Stimulated activated effector memory CD8-positive, alpha-beta T cell treated with anti-CD3 and anti-CD28 coated beads, Interleukin-12 subunit alpha, Interleukin-12 subunit beta, amount 100 ng/mL, for 72 hours (primary cell): ENCODE data around the gene PALD1.

Experiments used
- ATAC-seq: fragments of 150-1000 bp; cut with Tn5 transposase; 2 replicates; pipeline ENCODE4 v1.10.0; 2021
- DNase-seq, 2 donors: peaks; one replicate each; pipeline ENCODE4 v3.0.0; 2021 to 2022; ENCODE audit warnings: low spot score in 2 of 2
- H3K27ac Mint-ChIP-seq: one replicate; pipeline ENCODE4 v1.8.0; 2022; ENCODE audit warnings: mild to moderate bottlenecking, mixed read lengths
- H3K36me3 Mint-ChIP-seq: one replicate; pipeline ENCODE4 v1.8.0; 2022; ENCODE audit warnings: mild to moderate bottlenecking, mixed read lengths
- H3K4me1 Mint-ChIP-seq: one replicate; pipeline ENCODE4 v1.8.0; 2022; ENCODE audit warnings: mixed read lengths
- H3K4me3 Mint-ChIP-seq: one replicate; pipeline ENCODE4 v1.8.0; 2022; ENCODE audit warnings: mild to moderate bottlenecking, mixed read lengths
- H3K9me3 Mint-ChIP-seq: one replicate; pipeline ENCODE4 v1.8.0; 2022; ENCODE audit warnings: mixed read lengths

Gene PALD1

DNA sequence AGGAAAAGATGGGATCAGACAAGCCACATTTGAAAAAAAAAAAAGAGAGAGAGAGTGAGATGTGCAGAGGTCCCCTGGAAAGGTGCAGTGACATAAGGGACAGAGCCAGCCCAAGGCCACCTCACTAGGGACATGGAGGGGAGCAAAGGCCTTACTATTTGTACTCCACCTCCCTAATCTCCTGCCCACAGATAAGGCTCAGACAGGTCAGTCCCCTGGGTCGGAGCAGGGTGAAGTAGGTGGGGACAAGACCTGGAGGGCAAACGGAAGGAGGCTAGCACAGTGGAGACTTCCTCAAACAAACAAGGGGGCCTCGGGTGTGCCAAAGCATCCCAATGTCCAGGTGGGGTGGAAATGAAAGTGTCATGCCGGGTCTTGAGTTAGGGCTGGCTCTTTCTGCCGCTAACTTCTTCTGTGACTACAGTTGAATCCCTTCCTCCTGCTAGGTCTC lies 117.0 kb downstream of the PALD1 start:
- peaks cover 94% of the 10 kb centered on the region for H3K4me1 Mint-ChIP-seq

DNA sequence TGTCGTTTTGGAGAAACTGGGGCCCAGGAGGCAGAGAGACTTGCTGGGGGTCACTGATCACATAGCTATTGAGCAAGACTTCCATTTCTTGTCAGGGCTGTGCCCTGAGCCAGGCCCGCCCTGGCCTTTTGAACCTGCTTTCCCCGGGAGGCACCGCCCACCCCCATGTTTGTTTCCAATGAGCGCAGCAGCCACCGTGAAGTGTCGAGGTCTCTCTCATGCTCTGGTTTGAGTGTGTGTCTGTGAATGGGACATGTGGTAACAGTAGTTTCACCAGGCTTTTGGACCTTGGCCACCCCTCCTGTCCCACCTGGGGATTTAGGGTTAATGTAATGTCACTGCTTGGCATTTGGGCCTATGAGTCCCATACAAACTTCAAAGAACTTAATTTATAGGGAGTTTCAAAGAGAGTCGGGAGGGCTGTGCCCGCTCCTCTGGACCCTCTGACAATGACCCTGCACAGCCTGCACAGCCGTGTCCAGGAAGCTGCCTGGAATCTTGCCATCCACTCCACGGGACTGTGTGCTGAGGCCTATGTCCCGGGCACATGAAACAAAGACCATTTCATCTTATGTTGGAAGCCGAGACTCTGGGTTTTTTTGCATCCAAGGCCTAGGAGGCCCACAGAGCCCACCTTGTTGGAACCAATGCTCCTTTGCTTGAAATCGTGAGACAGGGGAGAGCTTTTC lies 117.7 kb downstream of the PALD1 start:
- H3K4me3 Mint-ChIP-seq = peak overlapping the region; percentile 97
- H3K9me3 Mint-ChIP-seq = no peaks in the 10 kb centered on the region
- peak overlapping the region; percentile 88 for H3K27ac Mint-ChIP-seq
- ATAC-seq (no peak), DNase-seq (peak in 1 of 2 donors; percentile 48)
- H3K4me1 Mint-ChIP-seq = peaks cover 90% of the 10 kb centered on the region
- H3K36me3 Mint-ChIP-seq = peaks cover 91% of the 10 kb centered on the region

More for the DNA sequence above, 117.0 kb downstream of the PALD1 start:
- DNase-seq = peak in 1 of 2 donors; percentile 50
- peak overlapping the region; percentile 97 for H3K4me3 Mint-ChIP-seq
- H3K36me3 Mint-ChIP-seq = peaks cover 84% of the 10 kb centered on the region
- no peaks in the 10 kb centered on the region for H3K9me3 Mint-ChIP-seq
- peak overlapping the region; percentile 88 for H3K27ac Mint-ChIP-seq
- ATAC-seq = no peak

DNA sequence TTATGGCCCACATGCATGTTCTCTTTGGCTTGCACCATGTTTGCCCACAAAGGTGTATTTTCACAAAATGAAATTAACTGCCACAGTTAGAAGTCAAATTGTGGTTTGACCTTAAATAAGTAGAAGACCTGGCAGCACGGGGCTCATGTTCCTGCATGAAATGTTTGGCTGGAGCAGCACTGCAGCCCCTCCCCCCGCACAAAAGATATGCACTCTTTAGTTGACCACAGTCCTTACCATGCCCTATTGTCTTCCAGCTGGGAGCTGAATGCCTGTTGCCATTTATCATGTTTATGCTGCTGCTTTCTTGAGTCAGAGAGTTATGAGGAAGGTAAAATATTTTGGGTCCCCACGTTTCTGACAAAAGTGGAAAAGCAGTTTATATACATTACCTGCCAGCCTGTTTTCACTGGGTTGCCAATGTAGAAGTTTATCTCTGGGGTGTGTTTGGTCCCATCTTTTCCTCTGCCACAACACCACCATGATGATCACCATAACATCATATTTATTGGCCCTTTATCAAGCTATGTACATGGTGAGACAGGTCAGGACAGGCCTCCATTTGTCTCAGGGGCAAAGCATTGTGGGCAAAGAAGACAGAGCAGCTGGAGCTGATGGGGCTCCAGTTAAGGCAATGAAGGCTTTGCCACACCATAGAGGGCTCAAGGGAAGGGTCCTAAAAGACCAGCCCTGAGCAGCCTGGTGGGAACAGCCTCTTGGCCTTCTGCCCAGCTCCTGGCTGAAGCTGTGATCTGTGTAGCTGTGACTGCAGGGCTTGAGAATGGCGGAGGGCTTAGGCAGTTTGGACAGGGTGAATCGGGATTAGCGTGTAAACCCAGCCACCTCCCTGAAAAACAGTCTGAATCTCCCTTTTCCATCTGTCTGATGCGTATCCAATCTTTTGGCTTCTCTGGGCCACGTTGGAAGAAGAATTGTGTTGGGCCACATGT lies 118.6 kb downstream of the PALD1 start:
- no peak for DNase-seq
- Mint-ChIP-seq H3K4me3 (peak overlapping the region; percentile 97), H3K36me3 (peaks cover 94% of the 10 kb centered on the region), H3K27ac (peak overlapping the region; percentile 97), H3K9me3 (no peaks in the 10 kb centered on the region), H3K4me1 (peaks cover 88% of the 10 kb centered on the region)
- no peak for ATAC-seq

DNA sequence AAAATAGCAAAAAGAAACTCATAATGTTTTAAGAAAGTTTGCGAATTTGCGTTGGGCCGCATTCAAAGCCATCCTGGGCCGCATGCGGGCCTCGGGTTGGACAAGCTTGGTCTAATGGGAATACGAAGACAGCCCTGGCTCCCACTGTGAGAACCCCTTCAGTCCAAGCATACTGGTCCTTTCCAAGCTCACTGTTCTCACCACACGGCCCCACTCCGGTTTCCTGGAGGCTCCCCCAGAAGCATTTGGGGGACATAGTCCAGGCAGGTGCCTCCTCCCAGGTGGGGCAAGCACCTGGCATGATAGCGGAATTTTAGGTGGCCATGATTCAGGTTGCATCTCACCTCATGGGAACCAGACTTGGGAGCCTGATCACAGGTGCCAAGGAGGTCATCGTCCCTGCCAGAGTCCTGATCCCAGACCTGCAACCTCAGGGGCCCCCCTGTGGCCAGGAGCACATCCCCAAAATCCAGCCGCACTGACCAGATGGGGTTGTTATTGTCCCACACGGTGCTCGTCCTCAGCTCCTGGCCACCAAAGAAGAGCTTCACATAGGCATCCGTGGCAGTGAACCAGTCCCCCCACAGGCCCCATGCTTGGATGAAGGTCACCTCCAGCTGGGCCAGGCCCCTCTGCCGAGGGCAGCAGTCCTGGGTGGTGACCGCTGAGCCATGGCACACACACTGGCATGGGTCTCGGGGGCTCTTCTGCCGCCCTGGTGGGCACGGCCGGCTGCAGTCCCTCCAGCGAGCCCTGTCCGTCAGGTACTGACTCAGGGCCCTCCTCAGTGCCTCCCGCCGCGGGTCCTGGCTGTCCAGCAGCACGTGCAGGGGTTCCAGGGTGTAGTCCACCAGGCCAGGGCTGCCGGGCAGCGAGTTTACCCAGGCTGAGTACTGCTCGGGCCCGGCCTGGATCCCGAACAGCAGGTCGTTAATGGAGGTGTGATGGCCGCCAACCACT lies 119.6 kb downstream of the PALD1 start:
- peaks cover 87% of the 10 kb centered on the region for H3K4me1 Mint-ChIP-seq
- H3K4me3 Mint-ChIP-seq = peak overlapping the region; percentile 97

DNA sequence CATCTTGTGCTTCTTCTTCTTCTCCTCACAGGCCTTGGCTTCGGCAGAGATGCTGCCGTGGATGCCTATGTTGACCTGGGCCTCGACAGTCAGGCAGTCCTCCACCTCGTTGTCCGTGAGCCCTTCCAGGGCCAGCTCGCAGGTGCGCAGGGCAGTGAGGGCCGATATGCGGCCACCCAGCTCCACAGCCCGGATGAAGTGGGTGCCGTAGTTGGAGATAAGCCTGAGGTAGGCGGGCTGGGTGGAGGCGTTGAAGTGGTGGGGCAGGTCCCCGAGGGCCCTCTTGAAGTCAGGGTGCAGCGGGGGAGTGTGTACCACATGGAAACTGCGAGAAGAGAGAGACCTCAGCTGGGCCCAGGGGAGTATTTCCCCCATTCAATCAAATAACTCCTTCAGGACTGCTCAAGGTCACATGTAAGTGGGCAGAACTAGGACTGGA lies 120.3 kb downstream of the PALD1 start:
- DNase-seq = peak in 1 of 2 donors; percentile 50
- Mint-ChIP-seq H3K4me1 (peaks cover 87% of the 10 kb centered on the region), H3K36me3 (peaks cover 99% of the 10 kb centered on the region), H3K27ac (peak overlapping the region; percentile 97), H3K9me3 (no peaks in the 10 kb centered on the region), H3K4me3 (peak overlapping the region; percentile 97)
- ATAC-seq = no peak

More for the DNA sequence above, 119.6 kb downstream of the PALD1 start:
- Mint-ChIP-seq H3K27ac (peak overlapping the region; percentile 97), H3K9me3 (no peaks in the 10 kb centered on the region), H3K36me3 (peaks cover 95% of the 10 kb centered on the region)
- ATAC-seq (no peak), DNase-seq (peak in 1 of 2 donors; percentile 46)

DNA sequence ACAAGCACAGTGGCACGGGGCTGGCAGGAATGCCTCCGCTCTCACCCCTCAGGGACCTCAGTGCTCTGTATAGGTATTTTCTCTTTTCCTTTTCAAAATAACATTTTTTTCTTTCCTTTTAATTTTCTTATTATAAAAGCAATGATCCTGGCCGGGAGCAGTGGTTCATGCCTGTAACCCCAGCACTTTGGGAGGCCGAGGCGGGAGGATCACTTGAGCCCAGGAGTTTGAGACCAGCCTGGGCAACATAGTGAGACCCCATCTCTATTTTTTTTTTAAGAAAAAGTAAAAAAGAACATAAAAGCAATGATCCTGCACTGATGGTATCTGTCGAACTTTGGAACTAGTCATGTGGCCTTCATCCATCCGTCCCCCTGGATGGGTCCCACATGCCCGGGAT lies 120.8 kb downstream of the PALD1 start:
- Mint-ChIP-seq H3K4me1 (peaks cover 87% of the 10 kb centered on the region), H3K9me3 (no peaks in the 10 kb centered on the region), H3K27ac (peak overlapping the region; percentile 97), H3K36me3 (peaks cover 96% of the 10 kb centered on the region), H3K4me3 (peak overlapping the region; percentile 97)
- DNase-seq = no peak
- ATAC-seq = no peak

DNA sequence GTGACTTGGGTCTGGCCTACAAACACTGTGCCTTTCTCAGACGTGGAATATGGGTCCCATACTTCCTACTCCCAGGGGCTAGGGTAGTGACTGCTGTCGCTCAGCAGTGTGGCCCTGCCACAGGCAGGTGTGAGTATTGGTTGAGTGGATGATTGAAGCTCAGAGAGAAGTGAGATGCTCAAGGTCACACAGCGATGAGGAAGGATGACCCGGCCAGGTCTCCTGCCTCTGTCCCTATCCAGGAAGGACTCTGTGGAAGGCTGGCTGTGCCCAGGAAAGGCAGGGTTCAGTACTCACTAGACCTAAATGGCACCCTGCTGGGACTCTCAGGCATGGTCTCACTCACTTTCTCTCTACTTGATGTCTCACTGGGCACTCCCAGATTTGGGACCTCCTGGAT lies 121.2 kb downstream of the PALD1 start:
- H3K4me3 Mint-ChIP-seq = peak overlapping the region; percentile 97
- peaks cover 92% of the 10 kb centered on the region for H3K36me3 Mint-ChIP-seq
- peaks cover 82% of the 10 kb centered on the region for H3K4me1 Mint-ChIP-seq
- ATAC-seq (no peak), DNase-seq (peak in 1 of 2 donors; percentile 48)
- no peaks in the 10 kb centered on the region for H3K9me3 Mint-ChIP-seq
- H3K27ac Mint-ChIP-seq = peak overlapping the region; percentile 97

DNA sequence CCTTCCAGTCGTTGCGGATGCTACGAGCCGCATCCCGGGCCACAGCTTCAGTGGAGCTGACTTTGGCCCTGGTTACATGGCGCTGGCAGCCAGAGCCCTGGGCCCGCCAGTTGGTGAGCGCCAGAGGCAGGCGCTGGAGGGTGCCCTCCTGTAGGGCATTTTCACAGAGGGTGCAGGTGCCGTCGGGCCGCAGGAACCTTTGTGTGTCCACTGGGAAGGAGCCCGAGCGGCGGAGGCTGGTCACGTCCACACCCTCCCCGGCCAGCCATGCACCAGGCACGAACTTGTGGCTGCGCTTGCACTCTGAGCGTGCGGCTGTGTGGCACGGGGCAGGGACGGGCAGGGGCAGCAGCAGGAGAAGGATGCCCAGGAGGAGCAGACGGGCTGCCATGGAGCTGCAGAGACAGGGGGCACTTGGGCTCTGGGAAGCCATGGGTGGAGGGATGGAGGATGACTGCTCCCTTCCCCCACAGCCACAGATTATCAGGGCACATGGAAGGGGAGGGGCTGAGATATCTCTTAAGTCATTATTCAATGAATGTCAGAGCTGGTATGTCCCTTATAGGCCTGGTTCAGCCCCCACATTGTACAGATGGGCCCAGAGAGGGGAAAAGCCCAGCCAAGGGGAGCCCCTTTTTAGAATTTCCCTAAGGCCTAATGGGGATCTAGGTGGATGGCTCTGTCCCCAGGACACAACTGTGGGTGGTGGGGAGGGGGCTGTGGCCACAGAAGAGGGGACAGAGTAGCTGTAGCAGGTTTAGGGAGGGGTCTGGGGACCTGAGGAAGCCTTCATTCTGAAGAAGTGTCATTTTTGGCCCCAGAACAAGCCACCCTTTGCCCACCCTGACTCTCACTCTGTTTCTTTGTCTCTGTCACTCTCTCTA lies 122.2 kb downstream of the PALD1 start:
- H3K27ac Mint-ChIP-seq = peak overlapping the region; percentile 97
- ATAC-seq (no peak), DNase-seq (peak in 1 of 2 donors; percentile 51)
- H3K36me3 Mint-ChIP-seq = peaks cover 82% of the 10 kb centered on the region
- H3K4me1 Mint-ChIP-seq = peaks cover 82% of the 10 kb centered on the region
- H3K4me3 Mint-ChIP-seq = peak overlapping the region; percentile 97
- H3K9me3 Mint-ChIP-seq = no peaks in the 10 kb centered on the region

DNA sequence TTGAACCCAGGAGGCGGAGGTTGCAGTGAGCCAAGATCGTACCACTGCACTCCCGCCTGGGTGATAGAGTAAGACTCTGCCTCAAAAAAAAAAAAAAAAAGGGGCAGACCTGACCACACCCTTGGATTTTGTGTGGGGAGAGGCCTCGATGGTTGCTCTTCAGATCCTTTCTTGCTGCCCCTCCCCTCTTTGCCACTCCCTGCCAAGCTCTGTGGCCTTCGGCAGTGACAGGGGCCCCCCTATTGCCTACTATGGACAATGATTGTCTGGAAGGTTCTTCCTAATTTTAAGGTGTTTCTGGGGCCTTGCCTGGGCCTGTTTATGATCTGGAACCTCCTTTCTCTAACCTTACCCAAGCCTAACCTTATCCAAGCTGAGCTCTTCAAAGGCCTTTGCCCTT lies 123.2 kb downstream of the PALD1 start:
- peaks cover 74% of the 10 kb centered on the region for H3K4me1 Mint-ChIP-seq
- H3K9me3 Mint-ChIP-seq = no peaks in the 10 kb centered on the region
- no peak for DNase-seq
- no peak for ATAC-seq
- peak overlapping the region; percentile 97 for H3K27ac Mint-ChIP-seq
- H3K4me3 Mint-ChIP-seq = peak overlapping the region; percentile 97
- H3K36me3 Mint-ChIP-seq = peaks cover 72% of the 10 kb centered on the region

DNA sequence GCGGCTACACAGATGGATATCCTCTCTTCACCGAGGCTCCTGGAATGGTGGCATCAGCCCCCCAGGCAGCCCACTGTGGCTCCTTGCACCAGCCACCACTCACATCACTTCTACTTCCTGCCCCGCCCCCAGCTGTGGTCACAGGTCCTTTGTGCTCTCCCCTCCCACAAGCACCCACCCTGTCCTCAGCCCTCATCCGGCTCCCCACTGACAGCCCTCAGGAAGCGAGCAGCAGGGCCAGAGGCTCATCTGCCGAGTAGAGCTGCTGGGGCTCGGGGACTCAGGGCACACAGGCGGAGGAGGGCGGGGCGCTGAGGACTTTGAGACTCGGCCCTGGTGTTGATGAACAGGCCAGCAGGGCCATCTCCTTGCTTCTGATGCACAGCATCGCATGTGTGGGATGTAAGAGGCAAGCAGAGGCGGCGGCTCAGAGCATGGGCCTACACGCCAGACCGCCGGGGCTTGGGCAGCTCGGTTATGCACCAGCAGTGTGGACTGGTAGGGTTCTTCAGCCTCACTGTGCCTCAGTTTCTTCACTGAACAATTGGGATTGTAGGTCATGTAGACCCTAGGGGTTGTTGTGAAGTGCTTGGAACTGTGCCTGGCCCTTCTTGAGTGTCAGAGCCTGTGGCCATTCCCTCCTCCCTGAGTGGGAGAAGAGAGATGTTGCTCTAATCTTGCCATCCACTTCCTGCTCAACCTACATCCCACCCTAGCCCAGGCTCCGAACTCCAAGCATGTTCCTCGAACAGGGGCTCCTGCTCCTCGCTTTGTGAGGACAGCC lies 124.3 kb downstream of the PALD1 start, which contains the start of gene PRF1:
TSS of gene PRF1 (minus strand) at position 77 of the 784 bp plus-strand sequence. CDS start 1,839 bp downstream, outside the sequence.
- Mint-ChIP-seq H3K9me3 (no peaks in the 10 kb centered on the region), H3K4me3 (peak within 1 kb of the TSS; percentile 97), H3K4me1 (peaks cover 73% of the 10 kb centered on the region), H3K27ac (peak within 1 kb of the TSS; percentile 97), H3K36me3 (peaks cover 61% of the 10 kb centered on the region)
- ATAC-seq (peak; percentile 86), DNase-seq (peak; percentile 77 to 95)

DNA sequence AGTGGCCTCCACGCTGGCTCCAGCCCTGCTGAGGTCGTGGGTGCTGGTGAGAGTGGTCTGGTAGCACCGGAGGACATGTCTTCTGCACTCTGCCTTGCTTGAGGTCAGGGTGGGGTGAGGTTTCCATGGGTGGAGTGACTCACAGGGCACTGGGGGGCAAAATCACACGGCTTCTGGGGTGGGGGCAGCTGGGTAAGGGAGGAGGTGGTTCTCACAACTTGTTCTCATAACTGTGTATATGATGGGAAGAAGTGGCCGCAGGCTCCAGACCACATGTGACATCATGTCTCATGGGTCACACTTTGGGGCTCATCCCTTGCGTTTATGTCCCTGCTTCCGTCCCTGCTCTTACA lies 124.9 kb downstream of the PALD1 start:
- DNase-seq = peak; percentile 70 to 93
- no peaks in the 10 kb centered on the region for H3K9me3 Mint-ChIP-seq
- peak overlapping the region; percentile 97 for H3K27ac Mint-ChIP-seq
- H3K4me1 Mint-ChIP-seq = peaks cover 73% of the 10 kb centered on the region
- H3K36me3 Mint-ChIP-seq = peaks cover 56% of the 10 kb centered on the region
- ATAC-seq = peak; percentile 77
- H3K4me3 Mint-ChIP-seq = peak overlapping the region; percentile 97

DNA sequence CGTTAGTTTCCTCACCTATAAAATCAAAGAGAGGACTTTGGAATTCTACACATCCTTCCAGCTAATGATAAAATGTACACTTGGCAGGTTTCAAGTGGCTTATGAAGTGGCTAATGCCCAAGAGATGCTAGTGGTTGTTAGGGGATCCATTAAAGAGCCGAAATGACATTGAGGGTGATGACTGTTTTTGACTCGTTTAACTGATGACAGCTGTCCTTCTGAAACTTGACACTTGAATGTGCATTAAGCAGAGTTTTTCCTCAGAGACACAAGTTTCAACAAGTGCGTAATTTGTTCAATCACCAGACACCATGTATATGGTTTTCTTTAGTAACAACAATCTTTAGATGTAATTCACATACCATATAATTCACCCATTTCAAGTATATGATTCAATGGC lies 125.5 kb downstream of the PALD1 start:
- H3K27ac Mint-ChIP-seq = peak overlapping the region; percentile 97
- peaks cover 66% of the 10 kb centered on the region for H3K4me1 Mint-ChIP-seq
- H3K9me3 Mint-ChIP-seq = no peaks in the 10 kb centered on the region
- H3K36me3 Mint-ChIP-seq = peaks cover 49% of the 10 kb centered on the region
- no peak for DNase-seq
- peak; percentile 34 for ATAC-seq
- H3K4me3 Mint-ChIP-seq = peak overlapping the region; percentile 97

DNA sequence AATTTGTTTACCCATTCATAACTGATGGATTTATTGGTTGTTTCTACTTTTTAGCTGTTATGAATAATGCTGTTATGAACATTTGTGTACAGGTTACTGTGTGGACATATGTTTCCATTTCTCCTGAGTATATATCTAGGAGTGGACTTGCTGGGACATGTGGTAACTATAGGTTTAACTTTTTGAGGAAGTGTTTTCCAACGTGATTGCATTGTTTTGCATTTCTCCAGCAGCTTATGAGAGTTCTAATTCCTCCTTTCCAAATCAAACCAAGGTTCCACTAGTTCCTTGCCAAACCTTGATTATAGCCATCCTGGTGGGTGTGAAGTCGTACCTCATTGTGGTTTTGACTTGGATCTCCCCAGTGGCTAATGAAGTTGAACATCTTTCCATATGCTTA lies 126.6 kb downstream of the PALD1 start:
- Mint-ChIP-seq H3K4me3 (peak overlapping the region; percentile 97), H3K9me3 (no peaks in the 10 kb centered on the region), H3K36me3 (peaks cover 38% of the 10 kb centered on the region), H3K27ac (peak overlapping the region; percentile 97), H3K4me1 (peaks cover 67% of the 10 kb centered on the region)
- DNase-seq = no peak
- ATAC-seq = no peak
